ENCODE results near the gene RBMS2.

- 0 out of 2 replicates have a peak, but pooled peaks have one; percentile 8 for TF ChIP-seq CEBPB (IDR thresholded peaks at IDR 0.05)
- TF ChIP-seq REST (IDR thresholded peaks at IDR 0.05; ENCODE audit: low read depth) = no peak
- TF ChIP-seq TEAD4 (IDR thresholded peaks at IDR 0.05) = no peak
- no peak for TF ChIP-seq ZBTB7A (IDR thresholded peaks at IDR 0.05; ENCODE audit: low read depth)
- TF ChIP-seq TCF12 (IDR thresholded peaks at IDR 0.05; ENCODE audit: low read depth) = no peak
- no peak for TF ChIP-seq NFIC (IDR thresholded peaks at IDR 0.05)
- no peak for TF ChIP-seq EGR1 (IDR thresholded peaks at IDR 0.05)
- TF ChIP-seq MAX (IDR thresholded peaks at IDR 0.05) = no peak
These were observed 1.1 kb upstream of the RBMS2 start for GRCh38 chr12:56520506-56520905.

Measured in Ishikawa (cell line).